ENCODE results near the gene HABP4.

HABP4 gene

GRCh38 chr9:96436063-96436455 lies 13.9 kb upstream of the HABP4 start:
- no peak for DNase-seq (ENCODE audit: low spot score)

- DNase-seq (ENCODE audit: low spot score), result no peak
Observed at GRCh38 chr9:96436456-96437126, 13.4 kb upstream of the HABP4 start.

- no peak for DNase-seq (ENCODE audit: low spot score)
Observed at GRCh38 chr9:96437454-96437853, 12.5 kb upstream of the HABP4 start.

- no peak for DNase-seq (ENCODE audit: low spot score)
Observed at GRCh38 chr9:96440671-96441199, 9.2 kb upstream of the HABP4 start.

GRCh38 chr9:96441798-96442445 lies 8.0 kb upstream of the HABP4 start:
- DNase-seq (ENCODE audit: low spot score), result peak; percentile 34

- no peak for DNase-seq (ENCODE audit: low spot score)
Observed at GRCh38 chr9:96442491-96442890, 7.5 kb upstream of the HABP4 start.

GRCh38 chr9:96447406-96447805 lies 2.6 kb upstream of the HABP4 start:
- no peak for DNase-seq (ENCODE audit: low spot score)

GRCh38 chr9:96448546-96449170 lies 1.3 kb upstream of the HABP4 start:
- no peak for DNase-seq (ENCODE audit: low spot score)

GRCh38 chr9:96449523-96449844 lies 485 bp upstream of the HABP4 start:
- no peak for DNase-seq (ENCODE audit: low spot score)

GRCh38 chr9:96450613-96451528 lies 902 bp downstream of the HABP4 start:
- DNase-seq (ENCODE audit: low spot score), result no peak

- DNase-seq (ENCODE audit: low spot score), result no peak
Observed at GRCh38 chr9:96453625-96454024, 3.7 kb downstream of the HABP4 start.

GRCh38 chr9:96457266-96457665 lies 7.3 kb downstream of the HABP4 start:
- DNase-seq (ENCODE audit: low spot score), result no peak

- DNase-seq (ENCODE audit: low spot score), result no peak
Observed at GRCh38 chr9:96458226-96458625, 8.3 kb downstream of the HABP4 start.

GRCh38 chr9:96459268-96460007 lies 9.5 kb downstream of the HABP4 start:
- no peak for DNase-seq (ENCODE audit: low spot score)

GRCh38 chr9:96460470-96460869 lies 10.5 kb downstream of the HABP4 start:
- no peak for DNase-seq (ENCODE audit: low spot score)

GRCh38 chr9:96460882-96461281 lies 10.9 kb downstream of the HABP4 start:
- no peak for DNase-seq (ENCODE audit: low spot score)

- no peak for DNase-seq (ENCODE audit: low spot score)
Observed at GRCh38 chr9:96461336-96461735, 11.4 kb downstream of the HABP4 start.

GRCh38 chr9:96462541-96462940 lies 12.6 kb downstream of the HABP4 start:
- DNase-seq (ENCODE audit: low spot score), result no peak

GRCh38 chr9:96464426-96464825 lies 14.5 kb downstream of the HABP4 start:
- no peak for DNase-seq (ENCODE audit: low spot score)

- DNase-seq (ENCODE audit: low spot score), result no peak
Observed at GRCh38 chr9:96467784-96468183, 17.8 kb downstream of the HABP4 start.

GRCh38 chr9:96476013-96476412 lies 26.0 kb downstream of the HABP4 start:
- no peak for DNase-seq (ENCODE audit: low spot score)

GRCh38 chr9:96476591-96476990 lies 26.6 kb downstream of the HABP4 start:
- DNase-seq (ENCODE audit: low spot score), result no peak

Data from LoVo (cell line).